Activated CD4-positive, alpha-beta T cell treated with anti-CD3 and anti-CD28 coated beads for 1 hour (primary cell): Measurements from ENCODE around the gene SYNGR3.
A peak's percentile ranks its signal among the peaks of the same experiment; 100 is the strongest.

Experiments
- DNase-seq: peaks from one replicate; pipeline ENCODE4 v3.0.0-alpha.2; 2020

SYNGR3 gene

DNA sequence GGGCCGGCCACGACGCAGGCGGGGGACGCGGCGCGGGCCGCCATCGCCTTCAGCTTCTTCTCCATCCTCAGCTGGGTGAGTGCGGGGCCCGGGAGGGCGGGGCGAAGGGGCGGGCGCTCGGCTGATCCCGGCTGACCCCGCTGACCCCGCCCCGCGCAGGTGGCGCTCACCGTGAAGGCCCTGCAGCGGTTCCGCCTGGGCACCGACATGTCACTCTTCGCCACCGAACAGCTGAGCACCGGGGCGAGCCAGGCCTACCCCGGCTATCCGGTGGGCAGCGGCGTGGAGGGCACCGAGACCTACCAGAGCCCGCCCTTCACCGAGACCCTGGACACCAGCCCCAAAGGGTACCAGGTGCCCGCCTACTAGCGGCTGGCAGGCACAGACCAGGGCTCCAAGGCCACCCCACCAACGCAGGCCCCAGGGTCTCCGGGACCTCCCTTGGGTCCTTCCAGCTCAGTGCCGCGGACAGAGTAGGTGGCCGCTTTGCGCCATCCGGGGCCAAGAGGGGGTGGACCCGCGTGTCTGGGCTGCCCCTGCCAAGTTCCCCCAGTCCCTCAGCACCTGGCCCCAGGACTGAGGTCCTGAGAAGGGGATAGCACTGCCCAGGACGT is 3.0 kb downstream of the SYNGR3 start:
- DNase-seq, result no peak

DNA sequence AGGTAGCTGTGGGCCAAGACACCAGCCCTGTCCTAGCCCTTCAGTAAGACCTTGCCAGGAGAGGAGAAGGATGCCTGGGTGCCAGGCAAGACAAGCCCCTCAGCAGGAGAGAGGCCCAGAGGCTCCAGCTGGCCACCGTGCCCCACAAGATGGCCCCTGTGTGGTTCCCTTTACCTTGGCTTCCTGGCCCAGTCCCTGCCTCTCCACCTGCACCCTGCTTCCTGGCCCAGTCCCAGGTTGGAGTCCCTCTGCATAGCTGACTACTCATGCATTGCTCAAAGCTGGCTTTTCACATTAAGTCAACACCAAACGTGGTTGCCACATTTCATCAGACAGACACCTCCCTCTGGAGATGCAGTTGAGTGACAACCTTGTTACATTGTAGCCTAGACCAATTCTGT is 4.0 kb downstream of the SYNGR3 start:
- DNase-seq, result no peak

DNA sequence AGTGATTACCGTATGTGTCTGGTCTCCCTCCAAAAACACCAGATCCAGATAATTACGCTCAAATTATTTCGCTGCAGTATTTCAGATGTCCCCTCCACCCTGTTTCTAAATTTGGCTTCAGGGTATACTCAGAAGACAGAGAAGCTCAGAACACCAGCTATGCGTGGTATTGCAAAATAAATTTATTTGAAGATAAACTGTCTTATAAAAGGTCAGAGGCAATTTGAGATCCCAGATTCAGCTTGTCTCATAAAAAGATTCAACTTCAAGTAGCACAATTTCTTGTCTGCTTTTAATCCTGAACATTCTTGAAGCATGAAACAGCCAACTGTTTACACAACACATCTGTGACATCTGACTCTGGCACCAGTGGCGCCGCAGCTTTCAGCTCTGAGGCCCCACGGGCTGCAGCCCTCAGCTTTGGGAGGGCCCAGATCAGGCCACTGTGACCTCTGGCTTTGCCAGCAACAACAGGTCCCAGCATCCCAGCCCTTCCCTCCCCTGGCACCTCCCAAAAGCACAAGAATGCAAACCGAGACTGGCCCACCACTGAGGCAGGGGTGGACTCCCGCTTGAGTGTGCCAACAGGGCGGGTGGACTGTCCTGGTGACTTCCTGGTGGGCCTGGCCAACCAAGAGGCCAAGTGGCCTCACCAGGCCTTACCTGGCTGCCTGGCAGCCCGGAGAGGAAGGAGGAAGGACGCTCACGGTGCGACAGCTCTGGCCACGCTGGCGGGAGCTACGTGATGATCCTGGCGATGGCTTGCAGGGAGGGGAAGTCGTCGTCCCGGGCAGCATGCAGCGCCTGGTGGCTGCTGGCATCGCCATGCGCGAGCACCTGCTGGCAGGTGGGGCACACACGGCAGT is 8.0 kb downstream of the SYNGR3 start:
- DNase-seq, result no peak

DNA sequence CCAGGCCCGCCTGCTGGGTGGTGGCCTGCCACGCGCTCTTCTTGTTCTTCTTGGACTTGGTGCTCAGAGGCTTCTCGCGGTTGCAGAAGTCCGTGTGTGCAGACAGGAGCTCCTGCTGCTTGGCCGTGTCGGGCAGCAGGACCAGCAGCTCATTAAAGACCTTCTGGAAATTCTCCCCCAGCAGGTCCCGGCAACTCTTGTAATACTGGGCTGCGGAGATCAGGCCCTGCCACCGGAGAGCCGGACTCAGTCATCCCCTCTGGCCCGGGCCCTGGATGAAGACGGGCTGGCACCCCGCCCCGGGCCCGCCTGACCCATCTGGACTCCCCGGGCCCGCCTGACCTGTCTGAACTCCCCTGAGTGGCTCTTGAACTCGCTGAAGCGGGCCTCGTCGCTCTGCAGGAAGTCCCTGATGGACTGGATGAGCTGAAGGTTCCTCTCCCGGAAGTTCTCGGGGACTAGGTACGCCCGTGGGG is 8.6 kb downstream of the SYNGR3 start:
- DNase-seq, result no peak

DNA sequence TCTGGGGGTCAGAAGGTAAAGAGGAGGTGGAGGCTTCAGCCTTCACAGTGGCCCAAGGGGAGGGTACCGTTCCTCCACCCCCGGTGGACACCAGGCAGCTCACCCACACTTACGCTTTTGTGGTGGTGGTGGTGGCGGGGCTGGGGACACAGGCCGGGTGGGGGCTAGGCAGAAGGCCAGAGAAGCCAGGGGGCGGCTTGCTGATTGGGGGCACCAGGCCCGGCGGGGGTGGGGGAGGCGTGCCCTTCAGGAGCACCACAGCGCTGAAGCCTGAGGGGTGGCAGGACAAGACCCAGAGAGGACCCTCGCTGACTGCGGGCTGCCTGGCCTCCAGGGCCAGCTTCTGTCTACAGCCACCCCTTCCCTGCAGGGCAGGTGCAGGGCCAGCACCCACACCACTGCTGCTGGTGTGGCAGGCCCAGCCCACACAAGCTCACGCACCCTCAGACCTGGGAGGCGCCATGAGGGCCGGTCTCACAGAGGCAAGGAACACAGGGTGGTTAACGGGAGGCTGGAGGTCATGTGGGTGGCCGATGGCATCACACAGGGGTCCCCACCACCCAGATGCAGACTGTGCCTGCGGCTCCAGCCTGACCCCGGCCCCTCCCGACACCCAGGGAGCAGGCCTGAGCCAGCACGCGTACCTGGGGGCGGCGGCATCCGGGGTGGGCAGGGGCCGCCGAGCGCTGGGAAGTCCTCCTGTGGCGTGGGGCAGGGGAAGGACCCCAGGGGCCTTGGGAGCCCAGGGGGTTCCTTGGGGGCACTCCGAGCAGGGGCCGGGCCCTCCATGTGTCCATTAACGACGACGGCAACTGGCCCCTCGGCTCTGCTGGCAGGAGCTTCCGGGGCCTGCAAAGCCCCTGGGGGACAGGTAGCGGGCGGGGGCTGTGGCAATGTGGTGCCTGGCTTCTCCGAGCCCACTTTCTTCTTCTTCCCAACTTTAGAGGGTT is 9.4 kb downstream of the SYNGR3 start:
- no peak for DNase-seq

DNA sequence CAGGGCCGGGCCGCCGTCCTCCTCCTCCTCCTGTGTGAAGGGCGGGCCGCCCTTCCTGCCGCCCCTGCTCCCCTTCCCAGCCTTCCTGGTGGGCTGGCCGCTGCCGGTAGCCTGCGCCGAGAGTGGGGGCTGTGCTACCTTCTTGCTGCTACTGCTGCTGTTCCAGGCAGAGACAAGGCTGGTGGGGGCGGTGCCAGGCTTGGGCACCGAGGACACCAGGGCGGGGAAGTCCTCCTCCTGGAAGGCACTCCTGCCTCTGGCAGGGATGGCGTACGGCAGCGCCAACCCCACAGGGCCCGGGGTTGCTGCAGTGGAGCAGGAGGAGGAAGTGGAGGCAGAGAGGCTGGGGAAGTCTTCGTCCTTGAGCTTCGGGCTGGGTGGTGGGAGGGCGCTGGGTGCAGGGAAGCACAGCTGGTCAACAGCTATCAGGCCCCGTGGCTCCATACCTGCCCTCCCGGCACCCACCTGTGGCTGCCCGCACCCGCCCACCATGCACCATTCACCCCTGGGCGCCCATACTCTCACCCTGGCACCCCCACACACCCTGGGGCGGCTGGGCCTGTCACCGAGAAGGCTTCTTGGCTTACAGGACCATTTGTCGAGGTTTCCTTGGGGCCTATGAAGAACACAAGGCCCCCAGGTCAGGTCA is 10.2 kb downstream of the SYNGR3 start:
- no peak for DNase-seq

DNA sequence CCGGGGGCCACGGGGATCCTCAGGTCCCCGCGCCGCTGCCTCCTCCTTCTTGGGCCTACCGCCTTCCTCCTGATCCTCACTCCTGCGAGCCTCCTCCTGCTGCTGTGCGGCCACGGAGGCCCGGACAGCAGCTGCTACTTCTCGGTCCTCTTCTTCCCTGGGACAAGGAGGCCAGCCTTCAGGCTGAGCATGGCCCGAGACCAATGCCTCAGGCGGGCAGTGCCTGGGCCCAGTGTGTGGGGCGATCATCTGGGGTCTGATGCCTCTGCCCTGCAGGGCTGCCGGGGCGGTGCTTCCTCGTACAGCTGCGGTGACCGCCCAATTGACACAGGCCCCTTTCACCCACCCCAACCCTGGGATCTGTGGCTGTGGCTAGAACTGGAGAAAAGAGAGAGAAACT is 11.3 kb downstream of the SYNGR3 start:
- no peak for DNase-seq

DNA sequence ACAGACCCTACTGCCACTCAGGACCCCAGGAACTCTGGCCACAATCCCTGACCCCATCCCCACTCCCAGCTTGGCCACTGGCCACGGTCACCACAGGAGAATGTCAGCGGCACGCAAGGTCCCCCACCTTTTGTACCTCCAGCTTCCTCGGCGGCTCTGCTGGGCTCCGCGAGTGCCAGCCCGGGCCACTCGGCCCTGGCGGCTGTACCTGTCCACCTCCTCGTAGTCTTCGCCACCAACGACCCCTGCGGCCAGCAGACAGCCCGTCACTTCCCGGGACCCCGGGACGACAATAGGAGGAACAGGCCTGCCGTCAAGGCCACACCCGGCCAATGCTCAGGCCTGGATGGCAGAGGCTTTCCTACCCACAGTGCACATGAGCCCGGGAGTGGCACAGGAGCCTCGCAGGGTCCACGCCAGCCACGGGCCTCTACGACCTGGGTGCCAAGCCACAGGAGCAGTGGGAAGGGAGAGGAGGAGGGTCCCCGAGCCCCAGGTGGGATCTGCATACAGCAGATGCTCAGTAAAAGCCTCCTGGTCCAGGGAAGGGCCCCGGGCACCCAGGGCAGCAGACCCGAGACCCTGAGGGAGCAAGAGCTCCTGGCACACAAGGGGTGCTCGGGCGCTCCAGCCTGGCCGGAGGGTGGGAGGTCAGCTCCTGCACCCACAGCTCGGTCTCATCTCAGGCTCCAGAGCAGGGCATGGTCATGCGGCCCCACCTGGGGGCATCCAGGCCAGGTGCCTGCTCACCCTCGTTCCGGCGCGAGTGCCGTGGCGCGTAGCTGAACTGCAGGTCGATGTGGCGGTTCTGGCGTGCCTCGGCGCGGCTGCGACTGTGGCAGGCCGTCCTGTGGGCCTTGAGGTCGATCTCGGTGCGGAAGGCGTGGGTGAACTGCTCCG is 11.9 kb downstream of the SYNGR3 start:
- no peak for DNase-seq

DNA sequence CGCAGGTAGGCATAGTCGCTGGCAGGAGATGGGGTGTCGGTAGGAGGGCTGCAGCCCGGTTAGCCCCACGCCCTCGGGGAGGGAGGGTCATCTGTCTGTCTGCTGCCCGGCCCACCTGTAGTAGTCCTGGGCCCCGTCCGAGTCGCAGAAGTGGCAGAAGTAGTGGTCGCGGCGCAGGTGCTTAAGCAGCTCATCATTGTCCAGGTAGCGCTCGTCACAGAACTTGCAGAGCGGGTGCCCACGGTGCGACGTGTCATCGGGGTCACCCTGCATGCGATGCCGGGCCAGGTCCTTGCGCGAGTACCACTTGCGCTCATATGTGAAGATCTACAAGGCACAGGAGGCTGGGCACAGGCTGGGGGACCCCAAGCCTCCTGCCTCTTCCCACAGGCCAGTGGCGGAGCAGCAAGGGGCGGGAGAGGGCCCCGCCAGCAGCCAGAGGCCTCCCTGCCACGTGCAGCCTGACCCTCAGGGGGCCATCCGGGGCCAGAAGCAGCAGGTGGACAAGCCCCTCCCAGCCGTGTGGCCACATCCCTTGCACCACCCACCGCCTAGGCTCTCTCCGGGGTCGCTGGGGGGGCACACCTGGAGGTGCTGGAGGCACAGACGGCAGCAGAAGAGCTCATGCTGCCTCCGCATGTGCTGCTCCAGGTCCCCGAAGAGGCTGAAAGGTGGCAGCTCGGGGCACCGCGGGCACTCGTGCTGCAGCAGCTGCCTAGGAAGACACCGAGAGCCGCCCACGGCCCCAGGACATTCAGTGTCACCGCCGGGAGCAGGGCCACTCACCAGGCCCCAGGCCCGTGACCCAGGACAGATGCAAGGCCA is 12.8 kb downstream of the SYNGR3 start:
- no peak for DNase-seq

DNA sequence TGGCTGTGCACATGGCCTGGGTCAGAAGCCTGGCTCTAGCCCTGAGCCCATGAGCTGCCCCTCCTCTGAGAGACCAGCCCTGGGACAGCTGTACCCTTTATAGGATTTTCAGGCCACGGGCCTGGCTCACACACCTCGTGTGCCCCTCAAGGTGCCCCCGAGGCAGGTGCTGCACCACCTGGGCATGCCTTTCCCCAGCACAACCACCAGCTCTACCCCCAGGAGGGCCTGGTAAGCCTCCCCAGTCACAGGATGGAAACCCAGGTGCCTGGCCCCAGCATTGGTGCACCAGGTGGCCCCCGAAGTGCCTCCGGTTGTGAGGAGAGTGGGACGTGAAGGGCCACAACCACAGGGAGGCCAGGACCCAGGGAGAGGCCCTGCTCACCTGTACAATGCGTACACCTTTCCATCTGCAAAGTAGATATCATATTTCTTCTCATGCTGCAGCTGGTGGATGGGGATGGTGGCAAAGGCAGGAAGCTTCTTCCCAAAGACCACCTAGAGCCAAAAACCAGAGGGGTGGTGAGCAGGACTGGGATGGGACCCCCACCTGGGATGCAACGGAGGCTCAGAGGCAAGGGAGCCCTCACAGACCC is 13.6 kb downstream of the SYNGR3 start:
- no peak for DNase-seq

DNA sequence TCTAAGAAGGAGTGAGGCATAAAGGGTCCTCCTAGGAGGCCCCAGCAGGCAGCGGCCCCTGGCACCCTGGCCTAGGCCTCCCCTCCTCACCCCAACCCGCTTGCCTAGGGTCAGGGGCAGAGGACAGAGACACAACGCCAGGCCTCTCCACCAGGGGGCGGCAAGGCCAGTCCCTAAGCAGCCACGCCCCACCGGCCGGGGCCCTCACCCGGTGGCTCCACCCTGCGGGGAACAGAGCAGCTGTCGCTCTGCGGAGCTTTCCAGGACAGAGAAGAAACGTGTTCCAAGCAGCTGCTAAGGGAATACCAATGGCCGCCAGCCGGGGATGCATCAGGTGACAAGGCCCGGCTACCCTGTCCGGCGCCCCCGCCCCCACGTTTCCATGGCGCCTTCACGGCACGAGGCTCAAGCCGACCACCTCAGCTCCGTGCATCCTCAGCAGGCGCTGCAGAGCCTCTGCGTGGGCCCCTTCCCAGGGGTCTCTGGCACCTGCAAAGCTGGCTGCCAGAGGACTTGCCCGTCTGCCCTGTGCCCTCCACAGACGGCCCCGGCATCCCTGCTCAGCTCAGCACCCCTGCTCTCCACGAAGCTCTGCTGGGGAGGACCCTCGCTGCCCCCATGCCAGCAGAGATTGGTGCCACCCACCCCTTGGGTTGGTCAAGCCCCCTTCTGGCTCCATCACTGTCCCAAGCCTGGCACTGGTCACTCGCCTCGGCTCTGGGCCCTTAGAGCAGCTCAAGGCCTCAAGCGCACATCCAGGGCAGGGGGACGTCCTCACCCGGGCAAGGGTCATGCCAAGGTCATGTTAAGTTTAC is 14.3 kb downstream of the SYNGR3 start:
- DNase-seq, result peak; percentile 73

DNA sequence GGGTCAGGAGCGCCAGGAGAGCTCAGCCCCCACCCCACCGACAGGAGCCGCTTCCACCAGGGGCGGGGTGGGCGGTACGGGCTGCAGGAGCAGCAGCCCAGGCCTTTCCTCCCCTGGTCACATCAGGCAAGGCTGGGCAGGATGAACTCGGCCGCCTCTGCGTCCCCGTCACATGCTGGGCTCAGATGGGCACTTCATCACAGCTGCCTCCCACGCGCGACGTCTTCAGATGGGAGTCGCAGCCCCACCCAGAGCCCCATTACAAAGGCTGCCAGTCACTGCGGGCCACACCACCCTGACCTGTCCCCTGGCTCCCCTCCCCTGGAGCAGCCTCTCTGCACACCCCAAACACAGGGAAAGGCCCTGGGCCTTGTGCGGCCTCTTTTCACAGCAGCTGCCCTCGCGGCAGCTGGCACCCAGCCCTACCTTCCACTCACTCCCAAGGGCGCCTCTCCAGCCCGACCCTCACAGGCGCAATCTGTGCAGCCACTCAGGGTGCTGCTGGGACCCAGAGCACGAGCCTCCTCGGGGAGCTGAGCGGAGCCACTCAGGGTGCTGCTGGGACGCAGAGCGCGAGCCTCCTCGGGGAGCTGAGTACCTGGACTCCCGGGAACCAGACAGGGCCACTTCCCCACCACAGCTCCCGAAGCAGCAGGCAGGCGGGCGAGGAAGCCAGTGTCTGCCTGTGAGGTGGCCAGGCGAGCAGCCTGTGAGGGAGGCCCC is 15.2 kb downstream of the SYNGR3 start:
- DNase-seq, result no peak

DNA sequence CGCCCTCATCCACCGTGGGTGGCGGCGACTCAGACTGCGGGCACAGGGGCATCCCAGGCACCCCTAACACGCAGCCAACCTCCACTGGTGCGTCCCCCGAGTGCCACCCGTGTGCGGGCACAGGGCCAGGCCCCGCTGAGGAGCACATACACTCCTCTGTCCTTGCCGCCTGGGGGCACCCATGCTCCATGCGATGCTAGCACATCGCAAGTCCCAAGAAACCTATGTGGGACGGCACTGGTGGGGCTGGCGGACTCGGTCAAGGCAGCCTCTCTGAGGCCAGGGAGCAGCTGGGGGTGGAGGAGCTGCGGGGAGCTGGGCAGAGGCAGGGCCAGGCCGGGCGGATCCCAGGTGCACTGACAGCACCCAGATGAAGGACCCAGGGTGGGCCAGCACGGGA is 15.9 kb downstream of the SYNGR3 start:
- DNase-seq, result no peak

DNA sequence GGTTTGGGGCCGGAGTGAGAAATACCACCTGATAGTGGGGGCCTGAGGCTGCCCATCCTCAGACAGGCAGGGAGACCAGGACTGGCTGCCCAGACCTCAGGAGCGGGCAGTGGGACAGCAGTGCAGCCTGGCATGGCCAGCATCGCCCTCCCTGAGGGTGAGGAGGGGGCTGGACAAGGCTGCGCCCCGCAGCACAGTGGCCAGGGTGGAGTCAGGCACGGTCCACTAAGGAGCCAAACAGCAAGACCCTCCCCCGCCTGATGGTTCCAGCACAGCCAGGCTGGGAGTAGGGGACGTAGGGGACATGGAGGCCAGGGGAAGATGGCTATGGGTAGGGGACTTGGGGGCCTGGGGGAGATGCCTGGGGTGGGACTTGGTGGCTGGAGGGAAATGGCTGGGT is 16.5 kb downstream of the SYNGR3 start:
- no peak for DNase-seq

DNA sequence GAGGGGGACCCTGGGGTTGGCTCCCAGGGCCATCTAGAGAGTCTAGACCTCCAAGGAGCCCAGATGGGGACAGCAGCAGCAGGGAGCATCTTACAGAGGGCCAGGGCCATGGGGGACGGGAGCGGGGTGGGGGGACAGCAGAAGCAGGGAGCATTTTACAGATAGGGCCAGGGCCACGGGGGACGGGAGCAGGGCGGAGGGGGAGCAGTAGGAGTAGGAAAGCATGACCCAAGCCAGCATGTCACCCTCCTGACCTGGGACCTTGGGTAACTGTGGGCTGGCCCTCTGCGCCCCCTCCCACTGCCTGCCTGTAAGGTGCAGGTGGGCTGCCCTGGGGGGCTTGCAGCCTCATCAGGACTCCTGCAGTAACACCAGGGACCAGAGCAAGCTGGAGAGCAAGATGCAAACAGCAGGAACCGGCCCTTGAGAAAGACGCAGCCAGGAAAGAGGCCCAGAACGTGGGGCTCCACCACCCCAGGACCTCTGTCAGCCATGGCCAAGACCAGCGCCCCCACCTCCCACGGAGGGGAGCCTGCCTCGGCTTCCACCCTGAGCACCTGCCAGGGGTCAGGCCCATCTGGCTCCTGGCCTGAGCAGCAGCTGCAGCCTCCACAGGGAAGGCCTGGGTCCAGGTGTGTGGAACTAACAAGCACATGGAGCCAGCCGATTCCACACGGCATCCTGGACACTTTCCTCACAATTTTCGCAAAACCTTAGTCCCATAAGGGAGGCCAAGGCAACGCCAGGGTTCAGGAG is 17.5 kb downstream of the SYNGR3 start:
- no peak for DNase-seq

DNA sequence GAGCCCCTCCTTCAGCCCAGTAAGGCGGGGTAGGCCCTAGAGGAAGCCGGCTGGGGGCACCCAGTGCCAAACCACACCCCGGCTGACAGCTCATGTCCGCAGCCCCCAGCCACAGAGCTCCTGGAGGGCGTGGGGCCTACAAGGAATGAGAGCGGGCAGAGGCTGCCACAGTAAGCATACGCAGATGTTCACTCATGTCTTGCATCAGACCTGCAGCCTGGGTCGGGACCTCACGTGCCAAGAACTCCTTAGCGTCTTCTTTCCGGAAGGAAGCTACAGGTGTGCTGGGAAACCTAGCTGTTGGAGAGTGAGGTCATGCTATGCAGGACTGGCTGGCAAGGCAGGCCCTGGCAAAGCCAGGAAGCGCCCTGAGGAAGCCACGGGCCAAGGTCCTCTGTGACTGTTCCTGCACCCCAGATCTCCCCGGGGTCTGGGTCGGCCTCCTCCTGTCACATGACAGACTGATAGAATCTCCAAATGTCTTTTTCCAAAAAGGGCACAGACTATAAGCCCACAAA is 18.3 kb downstream of the SYNGR3 start:
- no peak for DNase-seq

DNA sequence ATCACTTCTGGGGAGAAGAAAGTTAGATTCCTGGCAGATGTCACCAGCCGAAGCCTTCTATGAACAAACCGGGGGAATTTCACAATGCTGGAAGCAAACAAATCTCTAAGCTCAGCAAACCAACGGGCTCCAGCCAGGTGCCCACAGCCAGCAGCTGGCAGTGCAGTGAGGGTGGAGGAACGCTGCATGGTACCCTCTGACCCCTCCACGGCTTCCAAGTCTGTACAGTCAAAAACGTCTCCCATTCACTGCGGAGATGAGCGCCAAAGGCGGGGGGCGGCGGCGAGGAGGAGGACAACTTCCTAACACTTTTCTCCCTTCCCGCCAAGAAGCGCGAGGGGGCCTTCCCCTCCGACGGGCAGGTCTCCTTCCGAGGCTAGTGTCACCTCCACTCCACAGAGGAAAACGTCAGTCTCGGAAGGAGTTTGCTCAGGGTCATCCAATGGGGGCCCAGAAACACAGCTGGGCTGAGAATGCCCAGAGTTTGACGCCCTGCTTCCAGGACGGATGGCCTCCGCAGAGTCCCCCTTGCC is 18.9 kb downstream of the SYNGR3 start:
- no peak for DNase-seq
